ENCODE measurements around the gene GOLGB1.

Gene GOLGB1

GRCh38 chr3:121718205-121718846 lies 31.2 kb downstream of the GOLGB1 start:
- ChIA-PET CTCF (no interaction called here), POLR2A (no interaction called here)
- DNase-seq (ENCODE audit: extremely low spot score) = no peak
- no peak for TF ChIP-seq CTCF (IDR thresholded peaks at IDR 0.05; ENCODE audit: control extremely low read depth, extremely low read depth, low read depth, missing control alignments)

- ChIA-PET CTCF (no interaction called here), POLR2A (no interaction called here)
- no peak for DNase-seq (ENCODE audit: extremely low spot score)
- no peak for TF ChIP-seq CTCF (IDR thresholded peaks at IDR 0.05; ENCODE audit: control extremely low read depth, extremely low read depth, low read depth, missing control alignments)
These were observed 39.2 kb downstream of the GOLGB1 start for GRCh38 chr3:121710347-121710746.

- POLR2A ChIA-PET = interaction anchor here (0.6 kb wide), 1 partner anchor 16 kb away, joined by 5 read pairs; no protein-coding TSS in a partner anchor
These were observed 41.8 kb downstream of the GOLGB1 start for GRCh38 chr3:121707531-121708273.

GRCh38 chr3:121705541-121705940 lies 44.0 kb downstream of the GOLGB1 start:
- CTCF ChIA-PET = interaction anchor here (1.2 kb wide), 1 partner anchor 15 kb away, joined by 5 read pairs; no protein-coding TSS in a partner anchor
- DNase-seq (ENCODE audit: extremely low spot score) = no peak

More at GRCh38 chr3:121707531-121708273, 41.8 kb downstream of the GOLGB1 start:
- CTCF ChIA-PET = no interaction called here
- no peak for DNase-seq (ENCODE audit: extremely low spot score)
- TF ChIP-seq CTCF (IDR thresholded peaks at IDR 0.05; ENCODE audit: control extremely low read depth, extremely low read depth, low read depth, missing control alignments) = no peak

GRCh38 chr3:121703973-121704372 lies 45.6 kb downstream of the GOLGB1 start:
- ChIA-PET CTCF (no interaction called here), POLR2A (no interaction called here)
- DNase-seq (ENCODE audit: extremely low spot score) = no peak
- TF ChIP-seq CTCF (IDR thresholded peaks at IDR 0.05; ENCODE audit: control extremely low read depth, extremely low read depth, low read depth, missing control alignments) = no peak

More at GRCh38 chr3:121705541-121705940, 44.0 kb downstream of the GOLGB1 start:
- TF ChIP-seq CTCF (IDR thresholded peaks at IDR 0.05; ENCODE audit: control extremely low read depth, extremely low read depth, low read depth, missing control alignments) = no peak
- POLR2A ChIA-PET = no interaction called here

GRCh38 chr3:121698901-121699300 lies 50.6 kb downstream of the GOLGB1 start:
- ChIA-PET CTCF (interaction anchor here (0.8 to 3.3 kb wide), 6 partner anchors 16 to 109 kb away, joined by 3 to 10 read pairs (median 4); no protein-coding TSS in a partner anchor), POLR2A (no interaction called here)
- DNase-seq (ENCODE audit: extremely low spot score) = no peak
- TF ChIP-seq CTCF (IDR thresholded peaks at IDR 0.05; ENCODE audit: control extremely low read depth, extremely low read depth, low read depth, missing control alignments) = no peak

Data from GM10248 (cell line).